ENCODE data around the gene GLDC.

DNA sequence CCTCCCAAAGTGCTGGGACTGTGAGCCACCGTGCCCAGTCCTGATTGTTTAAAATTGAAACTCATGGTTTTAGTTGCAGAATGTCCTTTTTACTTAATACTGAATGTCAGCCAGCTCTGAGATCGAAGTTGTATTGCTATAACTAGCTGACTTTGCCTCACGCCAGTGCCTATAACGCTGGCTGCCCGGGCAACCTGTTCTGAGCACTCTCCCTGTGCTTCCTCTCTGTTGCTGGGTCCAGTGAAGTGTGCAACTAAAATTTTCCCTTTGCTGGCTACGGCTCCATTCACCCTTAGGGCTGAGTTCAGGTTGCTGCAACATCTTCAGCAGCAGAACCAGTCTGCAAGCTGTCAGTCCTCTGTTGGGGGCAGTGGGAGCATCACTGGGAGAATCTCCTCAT lies 65.9 kb downstream of the GLDC start:
- TF ChIP-seq, protein P1, sequence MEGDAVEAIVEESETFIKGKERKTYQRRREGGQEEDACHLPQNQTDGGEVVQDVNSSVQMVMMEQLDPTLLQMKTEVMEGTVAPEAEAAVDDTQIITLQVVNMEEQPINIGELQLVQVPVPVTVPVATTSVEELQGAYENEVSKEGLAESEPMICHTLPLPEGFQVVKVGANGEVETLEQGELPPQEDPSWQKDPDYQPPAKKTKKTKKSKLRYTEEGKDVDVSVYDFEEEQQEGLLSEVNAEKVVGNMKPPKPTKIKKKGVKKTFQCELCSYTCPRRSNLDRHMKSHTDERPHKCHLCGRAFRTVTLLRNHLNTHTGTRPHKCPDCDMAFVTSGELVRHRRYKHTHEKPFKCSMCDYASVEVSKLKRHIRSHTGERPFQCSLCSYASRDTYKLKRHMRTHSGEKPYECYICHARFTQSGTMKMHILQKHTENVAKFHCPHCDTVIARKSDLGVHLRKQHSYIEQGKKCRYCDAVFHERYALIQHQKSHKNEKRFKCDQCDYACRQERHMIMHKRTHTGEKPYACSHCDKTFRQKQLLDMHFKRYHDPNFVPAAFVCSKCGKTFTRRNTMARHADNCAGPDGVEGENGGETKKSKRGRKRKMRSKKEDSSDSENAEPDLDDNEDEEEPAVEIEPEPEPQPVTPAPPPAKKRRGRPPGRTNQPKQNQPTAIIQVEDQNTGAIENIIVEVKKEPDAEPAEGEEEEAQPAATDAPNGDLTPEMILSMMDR (IDR thresholded peaks at IDR 0.05), result no peak
- TF ChIP-seq POLR2A (IDR thresholded peaks at IDR 0.05), result no peak
